ENCODE results near the gene TCF25.

- TF ChIP-seq ELF4 (CRISPR knock-in tag; IDR thresholded peaks at IDR 0.05; ENCODE audit: low read depth) (no peak), USF1 (CRISPR knock-in tag; IDR thresholded peaks at IDR 0.05) (no peak), E2F4 (CRISPR knock-in tag; IDR thresholded peaks at IDR 0.05; ENCODE audit: borderline replicate concordance, low read depth) (no peak), CTCF (IDR thresholded peaks at IDR 0.05) (no peak), ATF3 (CRISPR knock-in tag; conservative IDR thresholded peaks at IDR 0.05) (no peak), FOXK1 (CRISPR knock-in tag; IDR thresholded peaks at IDR 0.05) (peak; percentile 12; the same call in 1 of the 2 replicates), IRF1 (CRISPR knock-in tag; IDR thresholded peaks at IDR 0.05) (no peak), CREM (CRISPR knock-in tag; IDR thresholded peaks at IDR 0.05) (peak; percentile 77)
Measured at GRCh38 chr16:89828199-89828869, 45.1 kb upstream of the TCF25 start, which contains the start of gene SPIRE2.
